HepG2 (cell line): ENCODE measurements around the gene SNAP25. TPM values are rescaled to one million over a fixed set of nuclear protein-coding genes. Genes with fewer than 3 reads are reported as not detected.

ENCODE experiments used
- ATAC-seq: fragments of 200-7000 bp; cut with Tn5 transposase; 3 replicates; pipeline ENCODE4 v1.9.1; 2020; ENCODE audit warnings: mild to moderate bottlenecking, moderate library complexity
- BruUV-seq: library from RNA; stranded (reverse); fragments of 400-500 nt; replicated peaks from 2 replicates; lab custom pipeline; 2021; lab: Mats Ljungman, UMichigan
- CTCF ChIA-PET: fragments of 300-600 bp; formaldehyde crosslinking; extraction: SDS; loops from one replicate; lab custom pipeline; 2021; ENCODE audit warnings: low total read pairs, inconsistent platforms, low intra/inter-chr PET ratio; lab: Yijun Ruan, JAX
- POLR2A ChIA-PET: fragments of 350-600 bp; sonication (Branson Sonifier 250); formaldehyde crosslinking; loops from one replicate; lab custom pipeline; 2020; ENCODE audit warnings: antibody characterized with exemption, inconsistent platforms; lab: Yijun Ruan, JAX
- DNase-seq: peaks from one replicate; pipeline ENCODE4 v3.0.0-alpha.2; 2015; ENCODE audit warnings: low spot score
- FAIRE-seq: peaks from 3 replicates; lab custom pipeline; 2011; peaks lifted over from hg19 to GRCh38; lab: Jason Lieb, UNC
- H2AFZ ChIP-seq: one replicate; pipeline ENCODE4 v1.6.1; 2011; ENCODE audit warnings: low read length, inconsistent platforms
- H3K27ac ChIP-seq: fragments of 300-600 bp; 3 replicates; pipeline ENCODE4 v1.8.0; 2011; ENCODE audit warnings: mixed run types, mild to moderate bottlenecking, mixed read lengths, low read length, inconsistent platforms; ENCODE audit not compliant: insufficient read depth; ENCODE audit errors: extremely low read length
- H3K27me3 ChIP-seq, 2 experiments: fragments of 200-600 bp in 1 of 2; 2 replicates in 1 of 2; 3 replicates in 1 of 2; pipeline versions ENCODE4 v1.6.0 to v1.8.0; 2011; ENCODE audit warnings: low read length in 2 of 2, mild to moderate bottlenecking in 2 of 2, moderate library complexity in 2 of 2, inconsistent platforms in 1 of 2; ENCODE audit not compliant: insufficient read depth in 2 of 2, control insufficient read depth in 1 of 2
- H3K36me3 ChIP-seq, 2 experiments: fragments of 200-600 bp in 1 of 2; replicated peaks in 1 of 2; 2 replicates in 1 of 2; 3 replicates in 1 of 2; pipeline versions ENCODE4 v1.5.1 to v1.8.0; 2011; ENCODE audit warnings: low read length in 2 of 2, inconsistent platforms in 1 of 2; ENCODE audit not compliant: insufficient read depth in 2 of 2, control insufficient read depth in 1 of 2
- H3K4me1 ChIP-seq: 2 replicates; pipeline ENCODE4 v1.5.1; 2012; ENCODE audit warnings: low read length, inconsistent platforms; ENCODE audit not compliant: insufficient read depth
- H3K4me2 ChIP-seq: 2 replicates; pipeline ENCODE4 v1.6.0; 2011; ENCODE audit warnings: low read depth, low read length, inconsistent platforms
- H3K4me3 ChIP-seq, 3 experiments: fragments of 200-600 bp in 1 of 3; sonication (generic), shearing (Covaris generic) in 1 of 3; replicated peaks in 1 of 3; 2 replicates each; pipeline ENCODE4 v1.5.1; 2011 to 2016; ENCODE audit warnings: low read length in 3 of 3, inconsistent platforms in 2 of 3, low read depth in 2 of 3, mild to moderate bottlenecking in 2 of 3, control low read depth in 1 of 3, mixed read lengths in 1 of 3; ENCODE audit not compliant: insufficient read depth in 1 of 3
- H3K79me2 ChIP-seq: one replicate; pipeline ENCODE4 v1.6.1; 2011; ENCODE audit warnings: low read length, inconsistent platforms; ENCODE audit not compliant: insufficient read depth
- H3K9ac ChIP-seq: 2 replicates; pipeline ENCODE4 v1.6.0; 2011; ENCODE audit warnings: mild to moderate bottlenecking, low read depth, low read length, inconsistent platforms; ENCODE audit not compliant: insufficient read depth
- H3K9me3 ChIP-seq: 2 replicates; pipeline ENCODE4 v1.5.1; 2012; ENCODE audit warnings: mild to moderate bottlenecking, low read length
- H4K20me1 ChIP-seq: 2 replicates; pipeline ENCODE4 v1.6.0; 2011; ENCODE audit warnings: inconsistent platforms, mild to moderate bottlenecking, low read length, moderate library complexity; ENCODE audit not compliant: insufficient read depth
- ASH2L ChIP-seq: fragments of 300-600, 200-600 bp; sonication (generic); IDR thresholded peaks from 2 replicates; pipeline ENCODE4 v1.7.0; 2017; ENCODE audit warnings: low read depth, mild to moderate bottlenecking, moderate library complexity, mixed read lengths, low read length; ENCODE audit not compliant: insufficient read length
- E2F2 ChIP-seq: sonication (generic); formaldehyde crosslinking; IDR thresholded peaks from 2 replicates; pipeline ENCODE4 v1.4.0; 2020; ENCODE audit warnings: missing genetic modification reagents, borderline replicate concordance
- ESRRA ChIP-seq: sonication (generic); formaldehyde crosslinking; IDR thresholded peaks from 2 replicates; pipeline ENCODE4 v1.5.1; 2020; ENCODE audit warnings: mild to moderate bottlenecking, low read depth, missing genetic modification reagents
- ETV6 ChIP-seq: sonication (generic); formaldehyde crosslinking; conservative IDR thresholded peaks from 2 replicates; pipeline ENCODE4 v1.4.0; 2020; ENCODE audit warnings: missing genetic modification reagents
- HNRNPLL ChIP-seq: fragments of 200-400 bp; formaldehyde crosslinking; IDR thresholded peaks from 2 replicates; pipeline ENCODE4 v1.6.1; 2017; ENCODE audit warnings: mild to moderate bottlenecking, low read depth, low read length; ENCODE audit not compliant: poor library complexity, severe bottlenecking
- JDP2 ChIP-seq: sonication (generic); formaldehyde crosslinking; IDR thresholded peaks from 2 replicates; pipeline ENCODE4 v1.8.1; 2022; ENCODE audit warnings: missing genetic modification reagents, borderline replicate concordance
- REXO4 ChIP-seq: sonication (generic); formaldehyde crosslinking; IDR thresholded peaks from 2 replicates; pipeline ENCODE4 v1.8.0; 2022; ENCODE audit warnings: missing genetic modification reagents, mild to moderate bottlenecking, borderline replicate concordance
- TARDBP ChIP-seq: sonication (generic); formaldehyde crosslinking; IDR thresholded peaks from 2 replicates; pipeline ENCODE4 v1.8.0; 2022; ENCODE audit warnings: mild to moderate bottlenecking, missing genetic modification reagents
- U2AF1 ChIP-seq: fragments of 200-400 bp; formaldehyde crosslinking; optimal IDR thresholded peaks from 2 replicates; pipeline ENCODE3; 2017; ENCODE audit warnings: mild to moderate bottlenecking, low read depth, low read length
- ZBTB42 ChIP-seq: sonication (generic); formaldehyde crosslinking; IDR thresholded peaks from 2 replicates; pipeline ENCODE4 v1.5.0; 2020; ENCODE audit warnings: mild to moderate bottlenecking, missing genetic modification reagents
- ZC3H13 ChIP-seq: sonication (generic); formaldehyde crosslinking; IDR thresholded peaks from 2 replicates; pipeline ENCODE4 v1.8.1; 2023; ENCODE audit warnings: mild to moderate bottlenecking, missing genetic modification reagents, moderate library complexity
- ZMAT5 ChIP-seq: sonication (generic); formaldehyde crosslinking; IDR thresholded peaks from 2 replicates; pipeline ENCODE4 v1.5.0; 2020; ENCODE audit warnings: mild to moderate bottlenecking, low read depth, missing genetic modification reagents, borderline replicate concordance
- ZMYM4 ChIP-seq: sonication (generic); formaldehyde crosslinking; IDR thresholded peaks from 2 replicates; pipeline ENCODE4 v1.8.1; 2023; ENCODE audit warnings: mild to moderate bottlenecking, missing genetic modification reagents
- ZNF124 ChIP-seq: sonication (generic); formaldehyde crosslinking; IDR thresholded peaks from 2 replicates; pipeline ENCODE4 v1.4.0; 2020; ENCODE audit warnings: missing genetic modification reagents
- ZNF687 ChIP-seq: sonication (generic); formaldehyde crosslinking; IDR thresholded peaks from 2 replicates; pipeline ENCODE4 v1.5.1; 2020; ENCODE audit warnings: mild to moderate bottlenecking, missing genetic modification reagents, moderate library complexity
- ZNF710 ChIP-seq: sonication (generic); formaldehyde crosslinking; IDR thresholded peaks from 2 replicates; pipeline ENCODE4 v1.5.0; 2020; ENCODE audit warnings: mild to moderate bottlenecking, missing genetic modification reagents, borderline replicate concordance
- ZSCAN12 ChIP-seq: sonication (generic); formaldehyde crosslinking; IDR thresholded peaks from 2 replicates; pipeline ENCODE4 v1.9.0; 2021; ENCODE audit warnings: mild to moderate bottlenecking, missing genetic modification reagents
- WGBS: methylation state at CpG from one replicate; pipeline ENCODE4 v1.1.6; 2017; ENCODE audit warnings: low lambda C conversion rate; 5-methylcytosine and 5-hydroxymethylcytosine counted together
- in situ Hi-C: cut with HindIII; loops from 2 replicates; pipeline ENCODE4 v1.10.0; 2017; ENCODE audit warnings: low pct_unique_long_range_greater_than_20kb; ENCODE audit not compliant: extremely low pct_ligation_motif_present
- intact Hi-C: fragments of 100-400 bp; cut with micrococcal nuclease; formaldehyde crosslinking; loops from one replicate; pipeline ENCODE4 v1.10.0; 2022; ENCODE audit not compliant: unreplicated experiment
- polyA plus RNA-seq, 8 experiments: library from polyadenylated mRNA; depleted of rRNA in 3 of 8; stranded (reverse) in 7 of 8; unstranded in 1 of 8; fragments of >200 nt; fragmentation: Illumina TruSeq in 4 of 8; extraction: Trizol in 4 of 8; gene quantifications; 2 replicates each; pipeline versions ENCODE4 v1.2.1 to v1.2.3, GENCODE V29; 2011 to 2016; ENCODE audit warnings: low read depth in 4 of 8, missing spikeins in 1 of 8, mixed read lengths in 1 of 8; ENCODE audit not compliant: insufficient read depth in 1 of 8
- total RNA-seq, 5 experiments: library from RNA; depleted of rRNA; stranded (reverse); fragments of >200 nt; fragmentation: Illumina TruSeq; extraction: Trizol; gene quantifications; 2 replicates each; pipeline ENCODE4 v1.2.3, GENCODE V29; 2016; ENCODE audit warnings: low read depth in 1 of 5

Gene SNAP25
- total and polyA plus RNA-seq, 2 of the 13 experiments (the other 11 are each of a cell fraction or from before 2014, with no cell fraction given) = not detected

GRCh38 chr20:10264166-10264558 is 45.5 kb downstream of the SNAP25 start:
- in situ Hi-C loops = no loop called here
- ATAC-seq = no peak
- POLR2A ChIA-PET = interaction anchor here (1.0 kb wide), 1 partner anchor 171 kb away, joined by 4 read pairs; the partner anchor contains the start of gene SLX4IP
- no peak for TF ChIP-seq ZSCAN12 (CRISPR knock-in tag)
- TF ChIP-seq ZMAT5 (CRISPR knock-in tag) = no peak
- TF ChIP-seq ZNF710 = no peak
- no peak for TF ChIP-seq ZBTB42 (CRISPR knock-in tag)
- TF ChIP-seq ESRRA (CRISPR knock-in tag) = no peak
- TF ChIP-seq ZMYM4 = 0 out of 2 replicates have a peak, but pooled peaks have one; percentile 11
- TF ChIP-seq ASH2L = no peak
- TF ChIP-seq TARDBP (CRISPR knock-in tag) = no peak
- no peak for TF ChIP-seq HNRNPLL
- no peak for TF ChIP-seq ZC3H13
- no peak for TF ChIP-seq ZNF124
- TF ChIP-seq ZNF687 (CRISPR knock-in tag) = no peak
- 0 out of 2 replicates have a peak, but pooled peaks have one; percentile 2 for TF ChIP-seq E2F2 (CRISPR knock-in tag)
- 0 out of 2 replicates have a peak, but pooled peaks have one; percentile 6 for TF ChIP-seq ETV6 (CRISPR knock-in tag)
- 0 out of 2 replicates have a peak, but pooled peaks have one; percentile 10 for TF ChIP-seq REXO4 (CRISPR knock-in tag)
- TF ChIP-seq JDP2 = no peak
- TF ChIP-seq U2AF1 = no peak

More at GRCh38 chr20:10264166-10264558, 45.5 kb downstream of the SNAP25 start:
- H2AFZ ChIP-seq = no peak overlapping the region
- DNase-seq = no peak
- H3K27ac ChIP-seq = no peak overlapping the region
- no peaks in the 10 kb centered on the region for H4K20me1 ChIP-seq
- no peaks in the 10 kb centered on the region for H3K36me3 ChIP-seq
- peak overlapping the region; percentile 56 for H3K4me2 ChIP-seq
- CTCF ChIA-PET = no interaction called here
- H3K4me3 ChIP-seq = no peak overlapping the region; a peak in 1 of 6 replicates
- H3K9ac ChIP-seq = no peak overlapping the region
- WGBS = 40% methylated on average over 2 of the region's 2 CpGs
- H3K79me2 ChIP-seq = no peaks in the 10 kb centered on the region
- no peak for FAIRE-seq
- peaks cover 27% of the 10 kb centered on the region for H3K4me1 ChIP-seq
- no peaks in the 10 kb centered on the region for H3K9me3 ChIP-seq
- peaks cover 0 to 18% of the 10 kb centered on the region in 2 experiments; a peak in 3 of 5 replicates for H3K27me3 ChIP-seq
- BruUV-seq = no TSS peak
- intact Hi-C loops = loop anchor here (5.0 kb wide), 2 partner anchors 108 to 143 kb away; no protein-coding TSS in a partner anchor
